Measurements from ENCODE around the gene TRAK1.

- TF ChIP-seq GATA2 (IDR thresholded peaks at IDR 0.05; ENCODE audit: low read depth, low read length) (no peak), GATA3 (IDR thresholded peaks at IDR 0.05; ENCODE audit: low read depth, low read length) (no peak)
Measured at GRCh38 chr3:42225486-42226363, 134.6 kb downstream of the TRAK1 start.

Measured in SH-SY5Y (cell line).